Thyroid gland (tissue), 4 donors: ENCODE measurements around the gene ATXN7L3.

ENCODE experiments used
- POLR2A ChIP-seq, 2 donors: fragments of 450-650 bp; IDR thresholded peaks; one replicate each; pipeline ENCODE4 v1.6.1; 2017; ENCODE audit warnings: antibody characterized with exemption in 2 of 2, mild to moderate bottlenecking in 2 of 2, moderate library complexity in 1 of 2
- TF ChIP-seq, protein P1 (sequence below), 6 experiments: fragments of 200-600 bp in 3 of 6; fragments of 450-650 bp in 3 of 6; sonication (generic) in 3 of 6; IDR thresholded peaks; one replicate each; pipeline ENCODE4 v1.5.1; 2016 to 2019; ENCODE audit warnings: antibody characterized with exemption in 6 of 6, mild to moderate bottlenecking in 2 of 6, inconsistent platforms in 1 of 6, moderate library complexity in 1 of 6

DNA sequence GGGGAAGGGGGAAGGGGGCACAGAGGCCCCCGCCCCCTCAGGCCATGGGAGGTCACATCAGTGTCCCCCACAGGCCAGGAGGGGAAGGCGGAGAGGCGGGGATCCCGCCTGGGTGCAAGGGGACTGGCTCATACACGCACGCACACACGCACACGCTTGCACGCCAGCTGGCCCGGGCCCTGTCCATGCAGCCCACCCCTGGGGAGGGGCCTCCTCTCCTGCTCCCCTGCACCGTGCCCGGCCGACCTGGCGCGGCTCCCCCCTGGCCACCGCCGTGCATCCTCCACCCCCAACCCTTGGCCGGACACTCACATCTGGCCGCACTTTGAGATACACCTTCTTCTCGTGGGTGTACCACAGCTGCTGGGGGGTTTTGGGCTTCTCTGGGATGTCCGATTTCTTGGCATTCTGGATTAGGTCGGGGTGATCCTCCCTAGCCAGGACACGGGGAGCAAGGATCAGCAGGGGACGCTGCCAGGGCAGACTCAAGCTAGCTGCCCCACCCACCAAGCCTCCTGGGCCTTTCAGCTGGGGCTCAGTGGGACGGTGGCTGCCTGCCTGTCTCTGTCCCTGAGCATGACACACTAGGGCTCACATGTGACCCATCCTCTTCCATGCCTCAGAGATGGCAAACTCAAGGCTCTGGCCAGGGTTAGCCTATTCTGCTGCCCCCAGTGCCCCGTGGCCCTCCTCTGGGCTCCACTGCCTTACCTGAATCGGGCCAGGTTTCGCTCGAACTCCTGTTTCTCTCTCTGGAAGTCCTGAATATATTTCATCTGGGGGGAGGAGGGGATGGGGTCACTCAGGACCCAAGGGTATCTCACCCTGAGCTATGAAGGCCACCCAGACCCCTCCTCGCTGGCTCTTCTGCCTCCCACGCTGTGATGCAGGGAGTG lies 13.1 kb upstream of the ATXN7L3 start:
- TF ChIP-seq, protein P1, sequence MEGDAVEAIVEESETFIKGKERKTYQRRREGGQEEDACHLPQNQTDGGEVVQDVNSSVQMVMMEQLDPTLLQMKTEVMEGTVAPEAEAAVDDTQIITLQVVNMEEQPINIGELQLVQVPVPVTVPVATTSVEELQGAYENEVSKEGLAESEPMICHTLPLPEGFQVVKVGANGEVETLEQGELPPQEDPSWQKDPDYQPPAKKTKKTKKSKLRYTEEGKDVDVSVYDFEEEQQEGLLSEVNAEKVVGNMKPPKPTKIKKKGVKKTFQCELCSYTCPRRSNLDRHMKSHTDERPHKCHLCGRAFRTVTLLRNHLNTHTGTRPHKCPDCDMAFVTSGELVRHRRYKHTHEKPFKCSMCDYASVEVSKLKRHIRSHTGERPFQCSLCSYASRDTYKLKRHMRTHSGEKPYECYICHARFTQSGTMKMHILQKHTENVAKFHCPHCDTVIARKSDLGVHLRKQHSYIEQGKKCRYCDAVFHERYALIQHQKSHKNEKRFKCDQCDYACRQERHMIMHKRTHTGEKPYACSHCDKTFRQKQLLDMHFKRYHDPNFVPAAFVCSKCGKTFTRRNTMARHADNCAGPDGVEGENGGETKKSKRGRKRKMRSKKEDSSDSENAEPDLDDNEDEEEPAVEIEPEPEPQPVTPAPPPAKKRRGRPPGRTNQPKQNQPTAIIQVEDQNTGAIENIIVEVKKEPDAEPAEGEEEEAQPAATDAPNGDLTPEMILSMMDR (IDR thresholded peaks at IDR 0.05), result no peak
- TF ChIP-seq POLR2A (IDR thresholded peaks at IDR 0.05), result no peak
